GM23248 (cell line): ENCODE data around the gene HEPACAM. TPM values are rescaled to one million over a fixed set of nuclear protein-coding genes. Genes with fewer than 3 reads are reported as not detected.

ENCODE experiments used
- DNase-seq: peaks from one replicate; pipeline ENCODE4 v3.0.0-alpha.2; 2015
- H2AFZ ChIP-seq: fragments of 200-600 bp; sonication (generic); 2 replicates; pipeline ENCODE4 v1.6.1; 2016; ENCODE audit warnings: antibody characterized with exemption
- H3F3A ChIP-seq: fragments of 200-600 bp; sonication (generic); 2 replicates; pipeline ENCODE4 v1.6.1; 2016; ENCODE audit warnings: mild to moderate bottlenecking, antibody characterized with exemption, mixed run types; ENCODE audit not compliant: insufficient read depth
- H3K27ac ChIP-seq: fragments of 200-600 bp; sonication (generic); 2 replicates; pipeline ENCODE4 v1.5.1; 2016; ENCODE audit warnings: mild to moderate bottlenecking
- H3K27me3 ChIP-seq: fragments of 200-600 bp; sonication (generic); replicated peaks from 2 replicates; pipeline ENCODE4 v1.6.1; 2016; ENCODE audit warnings: mild to moderate bottlenecking; ENCODE audit not compliant: insufficient read depth
- H3K36me3 ChIP-seq: fragments of 200-600 bp; sonication (generic); 2 replicates; pipeline ENCODE4 v1.6.1; 2016; ENCODE audit warnings: low read depth, mild to moderate bottlenecking
- H3K4me1 ChIP-seq: fragments of 200-600 bp; sonication (generic); 2 replicates; pipeline ENCODE4 v1.6.1; 2016; ENCODE audit warnings: mild to moderate bottlenecking; ENCODE audit not compliant: insufficient read depth
- H3K4me2 ChIP-seq: fragments of 200-600 bp; sonication (generic); one replicate; pipeline ENCODE4 v1.6.1; 2016; ENCODE audit warnings: mild to moderate bottlenecking; ENCODE audit not compliant: unreplicated experiment
- H3K4me3 ChIP-seq: fragments of 200-600 bp; sonication (generic); 2 replicates; pipeline ENCODE4 v1.5.1; 2016; ENCODE audit warnings: mild to moderate bottlenecking
- H3K79me2 ChIP-seq: fragments of 200-600 bp; sonication (generic); 2 replicates; pipeline ENCODE4 v1.6.1; 2016; ENCODE audit warnings: mild to moderate bottlenecking; ENCODE audit not compliant: insufficient read depth
- H3K9ac ChIP-seq: fragments of 200-600 bp; sonication (generic); 2 replicates; pipeline ENCODE4 v1.6.1; 2016; ENCODE audit warnings: mild to moderate bottlenecking
- H3K9me2 ChIP-seq: fragments of 200-600 bp; sonication (generic); 2 replicates; pipeline ENCODE4 v1.6.1; 2016; ENCODE audit warnings: mixed run types, mild to moderate bottlenecking, moderate library complexity; ENCODE audit not compliant: insufficient read depth
- H3K9me3 ChIP-seq: fragments of 200-600 bp; sonication (generic); one replicate; pipeline ENCODE4 v1.6.1; 2017; ENCODE audit warnings: low read depth
- H4K20me1 ChIP-seq: fragments of 200-600 bp; sonication (generic); 2 replicates; pipeline ENCODE4 v1.6.0; 2016; ENCODE audit not compliant: insufficient read depth
- EZH2 ChIP-seq: fragments of 200-600 bp; sonication (generic); IDR thresholded peaks from 2 replicates; pipeline ENCODE4 v1.6.1; 2018; ENCODE audit warnings: antibody characterized with exemption, mild to moderate bottlenecking; ENCODE audit not compliant: insufficient read depth, poor library complexity, severe bottlenecking
- EZH2phosphoT487 ChIP-seq: fragments of 200-600 bp; sonication (generic); IDR thresholded peaks from 2 replicates; pipeline ENCODE4 v1.6.1; 2018; ENCODE audit warnings: antibody characterized with exemption, moderate library complexity, mild to moderate bottlenecking, low read depth; ENCODE audit not compliant: insufficient read depth
- WGBS, 2 experiments: methylation state at CpG; one replicate each; pipeline ENCODE4 v1.1.6; 2015 to 2017; ENCODE audit warnings: low lambda C conversion rate in 2 of 2, low coverage in 1 of 2; ENCODE audit errors: missing lambda C conversion rate in 2 of 2; 5-methylcytosine and 5-hydroxymethylcytosine counted together
- in situ Hi-C: fragments of 300-500 bp; cut with MboI; formaldehyde crosslinking; loops from 2 replicates; pipeline ENCODE4 v1.15.0; 2020
- polyA plus RNA-seq: library from polyadenylated mRNA; unstranded; fragments of >200 nt; fragmentation: Nextera tagmentation; extraction: Ambion mirVana; gene quantifications from 2 replicates; pipeline ENCODE4 v1.2.1, GENCODE V29; 2016
- total RNA-seq: library from RNA; depleted of rRNA; stranded (reverse); fragments of >200 nt; shearing (Covaris generic); gene quantifications from 2 replicates; pipeline ENCODE4 v1.2.3, GENCODE V29; 2014; rRNA removed

The HEPACAM gene
- total RNA-seq (not detected in 2 replicates), polyA plus RNA-seq (not detected in 2 replicates)

- peak within 1 kb of the TSS; percentile 6; the same call in 1 of the 2 replicates for H3K4me3 ChIP-seq
- no peaks in the 10 kb centered on the region for H3K27me3 ChIP-seq
- 88 to 90% methylated on average over 18 of the region's 18 CpGs for WGBS, 2 experiments
- TF ChIP-seq EZH2phosphoT487 (no peak), EZH2 (no peak)
- H3K27ac ChIP-seq = peak within 1 kb of the TSS; percentile 58
- no peaks in the 10 kb centered on the region for H3K36me3 ChIP-seq
- in situ Hi-C loops = no loop called here
- peaks cover 35% of the 10 kb centered on the region for H3K4me1 ChIP-seq
- H2AFZ ChIP-seq = peak within 1 kb of the TSS; percentile 34; the same call in 1 of the 2 replicates
- peak within 1 kb of the TSS; percentile 65 for H3K4me2 ChIP-seq
- H3F3A ChIP-seq = peaks cover 22% of the 10 kb centered on the region
- no peaks in the 10 kb centered on the region for H3K9me3 ChIP-seq
- no peaks in the 10 kb centered on the region for H4K20me1 ChIP-seq
- no peak within 1 kb of the TSS for H3K9ac ChIP-seq
- no peak for DNase-seq
- no peaks in the 10 kb centered on the region for H3K79me2 ChIP-seq
- H3K9me2 ChIP-seq = no peaks in the 10 kb centered on the region
Measured at GRCh38 chr11:124935548-124936514, at the start of gene HEPACAM. Gene HEPACAM (minus strand): TSS chr11:124936047. CDS start chr11:124936006, 41 bp downstream.

- no peak overlapping the region for H3K4me3 ChIP-seq
- TF ChIP-seq EZH2 (no peak), EZH2phosphoT487 (no peak)
- no peaks in the 10 kb centered on the region for H3K4me1 ChIP-seq
- H4K20me1 ChIP-seq = no peaks in the 10 kb centered on the region
- H3K27ac ChIP-seq = no peak overlapping the region
- DNase-seq = no peak
- no peak overlapping the region for H2AFZ ChIP-seq
- no peak overlapping the region for H3K9ac ChIP-seq
- H3K27me3 ChIP-seq = no peaks in the 10 kb centered on the region
- no peak overlapping the region for H3K4me2 ChIP-seq
- H3K9me3 ChIP-seq = no peaks in the 10 kb centered on the region
- H3F3A ChIP-seq = no peaks in the 10 kb centered on the region
- no peaks in the 10 kb centered on the region for H3K79me2 ChIP-seq
- H3K36me3 ChIP-seq = no peaks in the 10 kb centered on the region
- WGBS, 2 experiments = 97 to 100% methylated on average over 3 of the region's 3 CpGs
- no peaks in the 10 kb centered on the region for H3K9me2 ChIP-seq
- in situ Hi-C loops = no loop called here
Measured at GRCh38 chr11:124984512-124984854, 48.6 kb upstream of the HEPACAM start.

- Histone ChIP-seq H3K36me3 (no peaks in the 10 kb centered on the region), H3F3A (no peaks in the 10 kb centered on the region), H3K9me3 (no peaks in the 10 kb centered on the region), H3K4me3 (no peak overlapping the region), H3K4me1 (no peaks in the 10 kb centered on the region), H3K4me2 (no peak overlapping the region), H3K27me3 (no peaks in the 10 kb centered on the region), H2AFZ (no peak overlapping the region), H4K20me1 (no peaks in the 10 kb centered on the region), H3K79me2 (no peaks in the 10 kb centered on the region), H3K9ac (no peak overlapping the region), H3K9me2 (no peaks in the 10 kb centered on the region), H3K27ac (no peak overlapping the region)
- in situ Hi-C loops = no loop called here
- DNase-seq = no peak
- TF ChIP-seq EZH2 (no peak), EZH2phosphoT487 (no peak)
- WGBS, 2 experiments = 88 to 92% methylated on average over 17 of the region's 17 CpGs
Measured at GRCh38 chr11:124983674-124984511, 48.0 kb upstream of the HEPACAM start.

GRCh38 chr11:124982043-124982442 is 46.2 kb upstream of the HEPACAM start:
- H3K4me2 ChIP-seq = no peak overlapping the region
- no peaks in the 10 kb centered on the region for H3K9me3 ChIP-seq
- no peaks in the 10 kb centered on the region for H4K20me1 ChIP-seq
- H3F3A ChIP-seq = no peaks in the 10 kb centered on the region
- H2AFZ ChIP-seq = no peak overlapping the region
- no peaks in the 10 kb centered on the region for H3K9me2 ChIP-seq
- H3K27me3 ChIP-seq = no peaks in the 10 kb centered on the region
- H3K4me3 ChIP-seq = no peak overlapping the region
- H3K9ac ChIP-seq = no peak overlapping the region
- TF ChIP-seq EZH2 = no peak
- TF ChIP-seq EZH2phosphoT487 = no peak
- no peaks in the 10 kb centered on the region for H3K79me2 ChIP-seq
- no peak overlapping the region for H3K27ac ChIP-seq
- no peaks in the 10 kb centered on the region for H3K36me3 ChIP-seq
- DNase-seq = no peak
- H3K4me1 ChIP-seq = no peaks in the 10 kb centered on the region
- in situ Hi-C loops = no loop called here
